Activated CD4-positive, alpha-beta T cell treated with anti-CD3 and anti-CD28 coated beads, Interleukin-2, amount 50 U/mL, for 24 hours (primary cell): ENCODE data around the gene MSANTD1.

Experiments used
- DNase-seq, 2 donors: peaks; one replicate each; pipeline ENCODE4 v3.0.0-alpha.2; 2020; ENCODE audit warnings: low read depth in 1 of 2, low spot score in 1 of 2

MSANTD1 gene

GRCh38 chr4:3301450-3302172, 52.7 kb downstream of the MSANTD1 start:
- no peak for DNase-seq

- peak; percentile 28 to 46 for DNase-seq
These were observed 53.3 kb downstream of the MSANTD1 start for GRCh38 chr4:3302173-3302785.

GRCh38 chr4:3302786-3303564, 54.0 kb downstream of the MSANTD1 start:
- no peak for DNase-seq

GRCh38 chr4:3303565-3303824, 54.5 kb downstream of the MSANTD1 start:
- DNase-seq, result no peak

GRCh38 chr4:3303923-3304710, 55.2 kb downstream of the MSANTD1 start:
- no peak for DNase-seq

- DNase-seq, result no peak
These were observed 56.1 kb downstream of the MSANTD1 start for GRCh38 chr4:3304831-3305609.

- DNase-seq, result no peak
These were observed 56.8 kb downstream of the MSANTD1 start for GRCh38 chr4:3305610-3306371.
